UCSD-AML1 (cell line): ENCODE measurements around the gene SORCS2.

Source experiments
- DNase-seq: peaks from one replicate; lab custom pipeline; 2025; ENCODE audit not compliant: unreplicated experiment; lab: John Stamatoyannopoulos, UW

SORCS2 gene

DNA sequence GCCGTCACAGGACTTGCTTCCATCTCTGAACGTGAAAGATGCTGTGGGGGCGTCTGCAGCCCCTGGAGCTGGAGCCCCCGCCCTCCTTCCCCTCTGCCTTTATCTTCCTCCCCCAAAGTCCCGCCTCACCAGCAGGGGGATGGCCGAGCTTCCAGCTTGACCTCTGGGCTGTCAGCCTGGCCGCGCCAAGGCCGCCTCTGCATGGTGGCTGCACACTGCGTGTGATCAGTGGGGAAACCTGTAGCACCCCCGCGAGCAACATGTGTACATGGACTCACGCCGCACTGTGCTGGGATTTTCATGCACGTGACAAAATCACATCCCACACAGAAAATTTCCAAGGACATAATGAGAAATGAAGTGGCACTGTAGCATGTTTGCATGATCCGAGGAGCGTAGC, 268.9 kb downstream of the SORCS2 start:
- no peak for DNase-seq

DNA sequence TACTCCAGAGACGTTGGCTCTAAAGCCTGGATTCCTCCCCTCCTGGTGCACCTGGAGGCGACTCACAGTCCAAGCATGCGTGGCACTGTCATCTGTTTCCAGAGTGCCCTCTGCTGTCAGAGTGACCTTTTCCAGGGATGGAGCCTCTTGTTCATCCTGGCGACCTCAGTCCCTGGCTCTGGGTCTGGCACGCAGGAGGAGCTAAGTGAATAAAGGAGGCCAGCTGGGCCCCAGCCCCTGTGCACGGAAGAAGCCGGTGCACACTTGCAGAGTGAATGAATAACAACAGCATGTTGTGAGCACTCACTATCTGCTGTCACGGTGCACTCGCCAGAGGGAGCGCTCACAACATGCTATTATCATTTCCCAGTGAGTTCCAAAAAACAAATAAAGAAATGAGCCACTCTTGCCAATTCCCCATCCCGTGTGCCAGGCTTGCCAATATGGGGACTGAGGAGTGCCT, 270.2 kb downstream of the SORCS2 start:
- no peak for DNase-seq

GRCh38 chr4:7463566-7464258, 271.4 kb downstream of the SORCS2 start:
- DNase-seq: no peak

- DNase-seq: no peak
These were observed 271.9 kb downstream of the SORCS2 start for GRCh38 chr4:7464259-7464655.

- no peak for DNase-seq
These were observed 272.7 kb downstream of the SORCS2 start for GRCh38 chr4:7465017-7465416.

DNA sequence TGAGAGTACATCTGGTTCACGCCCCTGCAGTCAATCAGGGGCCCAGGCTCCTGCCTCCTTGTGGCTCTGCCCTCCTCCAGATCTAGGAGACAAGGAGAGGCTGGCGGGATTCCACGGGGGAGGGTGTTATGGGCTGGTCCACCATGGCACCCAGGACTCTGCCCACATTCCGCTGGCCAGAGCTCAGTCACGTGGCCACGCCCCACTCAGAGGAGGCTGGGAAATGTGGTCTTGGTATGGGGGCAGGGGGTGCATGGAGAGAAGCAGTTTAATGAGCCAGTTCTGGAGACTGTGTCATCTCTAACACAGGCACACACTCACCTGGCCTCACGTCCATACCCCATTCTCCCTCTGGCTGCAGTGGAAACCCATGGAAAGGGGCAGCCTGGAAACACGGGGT, 273.9 kb downstream of the SORCS2 start:
- no peak for DNase-seq

- no peak for DNase-seq
These were observed 274.6 kb downstream of the SORCS2 start for GRCh38 chr4:7466904-7467303.

DNA sequence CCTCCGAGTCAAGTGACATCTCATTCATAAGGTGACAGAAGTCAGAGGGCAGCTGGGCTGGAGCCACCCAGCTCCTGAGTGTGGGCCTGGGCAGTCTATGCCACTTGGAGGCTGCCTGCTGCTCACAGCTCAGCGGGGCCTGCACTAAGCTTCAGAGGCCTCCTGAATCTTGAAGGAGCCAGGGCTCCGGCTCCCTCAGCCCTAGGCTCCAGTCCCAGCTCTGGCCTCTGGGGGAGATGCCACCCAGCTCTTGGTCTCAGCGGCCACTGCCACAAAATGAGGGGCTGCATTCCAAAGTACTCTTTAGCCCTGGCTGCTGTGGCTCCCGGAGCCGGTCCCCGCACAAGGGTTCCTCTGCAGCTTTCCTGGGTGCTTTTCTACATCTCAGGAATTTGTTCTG, 275.1 kb downstream of the SORCS2 start:
- DNase-seq: no peak

GRCh38 chr4:7469023-7469422, 276.7 kb downstream of the SORCS2 start:
- no peak for DNase-seq

DNA sequence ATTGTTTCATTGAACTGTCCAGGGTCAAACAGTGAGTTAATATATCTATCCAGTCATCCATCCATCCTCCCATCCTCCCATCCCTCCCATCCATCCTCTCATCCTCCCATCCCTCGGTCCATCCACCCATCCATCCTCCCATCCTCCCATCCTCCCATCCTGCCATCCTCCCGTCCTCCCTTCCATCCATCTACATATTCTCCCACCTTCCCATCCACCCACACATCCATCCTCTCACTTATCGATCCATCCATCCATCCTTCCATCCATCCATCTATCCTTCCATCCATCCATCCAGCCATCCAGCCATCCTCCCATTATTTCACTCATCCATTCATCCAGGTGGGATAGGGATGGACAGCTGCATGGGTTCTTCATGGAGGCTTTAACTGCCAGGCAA, 277.8 kb downstream of the SORCS2 start:
- DNase-seq: no peak

- DNase-seq: no peak
These were observed 278.3 kb downstream of the SORCS2 start for GRCh38 chr4:7470522-7471128.

GRCh38 chr4:7472442-7473013, 280.2 kb downstream of the SORCS2 start:
- DNase-seq: no peak

GRCh38 chr4:7473081-7473480, 280.7 kb downstream of the SORCS2 start:
- DNase-seq: no peak

DNA sequence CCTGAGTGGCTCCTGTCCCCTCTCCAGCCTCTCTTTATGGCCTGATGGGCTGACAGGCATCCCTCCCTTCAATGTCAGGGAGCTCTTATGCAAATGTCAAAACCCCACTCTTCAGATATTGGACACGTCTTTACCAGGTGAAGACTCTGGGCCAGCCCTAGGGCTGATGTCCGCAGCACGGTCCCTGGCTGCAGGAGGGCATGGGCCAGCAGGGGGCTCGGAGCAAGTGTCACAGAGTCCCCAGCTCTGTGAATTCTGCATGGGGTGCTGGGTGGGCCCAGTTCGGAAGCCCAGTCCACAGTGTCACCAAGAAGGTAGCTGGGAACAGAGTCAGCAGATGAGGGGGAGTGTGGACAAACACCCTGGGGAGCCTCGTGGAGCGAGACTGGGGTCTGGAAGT, 282.0 kb downstream of the SORCS2 start:
- no peak for DNase-seq

DNA sequence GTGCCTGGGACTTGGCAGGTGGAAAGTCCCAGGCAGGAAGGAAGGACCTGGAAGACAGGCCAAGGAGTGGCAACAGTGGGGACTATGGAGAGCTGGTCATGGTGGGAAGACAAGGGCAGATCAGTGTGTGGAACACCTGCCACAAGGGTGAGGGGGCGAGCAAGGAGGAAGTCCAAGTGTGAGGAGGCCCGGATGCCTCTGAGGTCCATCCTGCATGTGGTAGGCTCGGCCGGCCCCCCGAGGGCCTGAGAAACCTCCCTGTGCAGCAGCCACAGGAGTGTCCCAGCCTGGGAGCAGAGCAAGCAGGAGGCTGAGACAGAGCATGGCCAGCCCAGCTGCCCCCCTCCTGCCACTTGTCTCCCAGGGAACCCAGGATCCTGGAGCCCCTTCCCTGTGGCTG, 282.9 kb downstream of the SORCS2 start:
- DNase-seq: no peak

- no peak for DNase-seq
These were observed 284.5 kb downstream of the SORCS2 start for GRCh38 chr4:7476820-7477219.

- DNase-seq: no peak
These were observed 285.4 kb downstream of the SORCS2 start for GRCh38 chr4:7477695-7478094.

- no peak for DNase-seq
These were observed 286.3 kb downstream of the SORCS2 start for GRCh38 chr4:7478665-7479064.

GRCh38 chr4:7480423-7480822, 288.1 kb downstream of the SORCS2 start:
- no peak for DNase-seq

- no peak for DNase-seq
These were observed 288.9 kb downstream of the SORCS2 start for GRCh38 chr4:7481227-7481626.

DNA sequence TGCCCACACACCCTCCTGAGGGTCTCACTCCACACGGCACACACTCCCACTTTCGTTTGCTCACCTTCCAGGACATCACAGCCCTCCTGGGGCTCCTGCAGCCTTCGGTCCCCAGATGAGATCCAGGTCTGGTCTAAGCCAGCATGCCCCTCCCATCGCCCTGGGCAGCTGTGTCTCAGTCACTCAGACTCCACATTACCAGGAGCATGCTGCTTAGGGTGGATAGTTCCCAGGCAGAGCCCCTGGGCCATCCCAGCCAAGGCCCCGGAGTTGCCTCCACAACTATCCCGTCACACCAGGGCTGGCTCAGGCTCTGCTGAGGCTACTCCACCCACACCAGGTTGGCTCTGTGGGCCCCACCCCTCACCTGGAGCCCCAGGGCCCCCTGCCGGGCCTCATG, 292.8 kb downstream of the SORCS2 start:
- DNase-seq: no peak

DNA sequence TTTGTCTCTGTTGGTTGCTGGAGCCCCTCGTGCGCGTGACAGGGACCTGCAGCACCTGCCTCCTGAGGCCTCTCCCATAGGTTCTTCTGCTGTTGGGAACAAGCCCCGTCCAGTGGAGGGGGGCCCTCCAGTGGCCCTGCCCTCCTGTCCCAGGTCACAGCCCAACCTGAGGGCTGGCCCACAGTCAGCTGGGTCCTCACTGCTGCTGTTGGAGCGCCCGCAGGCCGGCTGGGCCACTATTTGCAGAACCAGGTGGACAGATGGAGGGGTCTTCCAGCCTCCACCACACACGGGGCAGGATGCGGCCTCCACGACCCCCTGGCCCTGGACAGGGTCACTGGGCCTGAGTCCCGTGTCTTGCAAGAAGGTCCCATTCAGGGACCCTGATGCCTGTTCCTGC, 293.8 kb downstream of the SORCS2 start:
- no peak for DNase-seq

GRCh38 chr4:7487502-7487901, 295.2 kb downstream of the SORCS2 start:
- DNase-seq: no peak
